ENCODE results near the gene CALHM1.

- no peak for TF ChIP-seq CTCF (IDR thresholded peaks at IDR 0.05)
- no peak for TF ChIP-seq POLR2A (IDR thresholded peaks at IDR 0.05)
Measured at GRCh38 chr10:103429647-103430046, 29.1 kb downstream of the CALHM1 start.

All from thyroid gland (tissue), 4 donors.